ENCODE data around the gene RPL22L1.

GRCh38 chr3:170826047-170826446 is 43.9 kb downstream of the RPL22L1 start:
- TF ChIP-seq, protein P1, sequence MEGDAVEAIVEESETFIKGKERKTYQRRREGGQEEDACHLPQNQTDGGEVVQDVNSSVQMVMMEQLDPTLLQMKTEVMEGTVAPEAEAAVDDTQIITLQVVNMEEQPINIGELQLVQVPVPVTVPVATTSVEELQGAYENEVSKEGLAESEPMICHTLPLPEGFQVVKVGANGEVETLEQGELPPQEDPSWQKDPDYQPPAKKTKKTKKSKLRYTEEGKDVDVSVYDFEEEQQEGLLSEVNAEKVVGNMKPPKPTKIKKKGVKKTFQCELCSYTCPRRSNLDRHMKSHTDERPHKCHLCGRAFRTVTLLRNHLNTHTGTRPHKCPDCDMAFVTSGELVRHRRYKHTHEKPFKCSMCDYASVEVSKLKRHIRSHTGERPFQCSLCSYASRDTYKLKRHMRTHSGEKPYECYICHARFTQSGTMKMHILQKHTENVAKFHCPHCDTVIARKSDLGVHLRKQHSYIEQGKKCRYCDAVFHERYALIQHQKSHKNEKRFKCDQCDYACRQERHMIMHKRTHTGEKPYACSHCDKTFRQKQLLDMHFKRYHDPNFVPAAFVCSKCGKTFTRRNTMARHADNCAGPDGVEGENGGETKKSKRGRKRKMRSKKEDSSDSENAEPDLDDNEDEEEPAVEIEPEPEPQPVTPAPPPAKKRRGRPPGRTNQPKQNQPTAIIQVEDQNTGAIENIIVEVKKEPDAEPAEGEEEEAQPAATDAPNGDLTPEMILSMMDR (IDR thresholded peaks at IDR 0.05), result no peak
- TF ChIP-seq POLR2A (IDR thresholded peaks at IDR 0.05), result no peak
